SK-N-SH (cell line): ENCODE measurements around the gene RNF149.

Experiments
- CTCF ChIP-seq: fragments of 200-600 bp; sonication (generic); IDR thresholded peaks from 2 replicates; pipeline ENCODE4 v1.6.1; 2017; ENCODE audit warnings: antibody characterized with exemption, mild to moderate bottlenecking, moderate library complexity
- EZH2phosphoT487 ChIP-seq: fragments of 200-600 bp; sonication (generic); IDR thresholded peaks from 2 replicates; pipeline ENCODE4 v1.6.1; 2017; ENCODE audit warnings: low read depth, mixed run types, mild to moderate bottlenecking, antibody characterized with exemption, moderate library complexity, borderline replicate concordance
- JUND ChIP-seq: IDR thresholded peaks from 2 replicates; pipeline ENCODE4 v1.4.0; 2012
- NFIC ChIP-seq: IDR thresholded peaks from 2 replicates; pipeline ENCODE4 v1.4.0; 2012; ENCODE audit warnings: borderline replicate concordance
- NRF1 ChIP-seq: IDR thresholded peaks from 2 replicates; pipeline ENCODE4 v1.6.1; 2012; ENCODE audit warnings: low read depth, mild to moderate bottlenecking, low read length
- POLR2AphosphoS5 ChIP-seq: IDR thresholded peaks from 2 replicates; pipeline ENCODE4 v1.6.1; 2012; ENCODE audit warnings: low read depth, low read length
- RFX5 ChIP-seq: IDR thresholded peaks from 2 replicates; pipeline ENCODE4 v1.6.1; 2012; ENCODE audit warnings: mild to moderate bottlenecking, improper control_type of control experiment, low read length
- SIN3A ChIP-seq: IDR thresholded peaks from 2 replicates; pipeline ENCODE4 v1.6.1; 2012; ENCODE audit warnings: low read depth, mild to moderate bottlenecking, low read length, moderate library complexity, borderline replicate concordance
- SMC3 ChIP-seq: IDR thresholded peaks from 2 replicates; pipeline ENCODE4 v1.6.1; 2012; ENCODE audit warnings: low read depth, low read length, improper control_type of control experiment
- TAF1 ChIP-seq: IDR thresholded peaks from 2 replicates; pipeline ENCODE4 v1.6.1; 2012; ENCODE audit warnings: low read depth, mild to moderate bottlenecking, low read length, moderate library complexity, borderline replicate concordance

DNA sequence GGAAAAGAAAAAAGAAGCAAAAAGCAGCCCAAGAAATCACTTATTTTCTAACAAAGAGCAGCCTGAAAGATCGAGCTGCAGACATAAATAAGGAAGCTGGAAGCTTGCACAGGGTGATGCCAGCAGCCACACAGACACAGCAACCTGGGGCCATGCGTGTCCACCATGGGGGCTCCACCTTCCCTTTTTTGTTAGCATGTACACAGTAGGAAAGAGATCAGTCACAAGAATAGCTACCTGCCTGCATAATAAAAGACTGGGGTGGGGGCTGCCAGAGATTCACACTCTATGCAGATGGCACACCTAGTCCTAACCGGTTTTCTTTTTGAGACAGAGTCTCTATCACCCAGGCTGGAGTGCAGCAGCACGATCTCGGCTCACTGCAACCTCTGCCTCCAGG is 58.7 kb downstream of the RNF149 start:
- TF ChIP-seq TAF1: no peak
- no peak for TF ChIP-seq CTCF
- TF ChIP-seq RFX5: no peak
- no peak for TF ChIP-seq NRF1
- no peak for TF ChIP-seq SIN3A
- TF ChIP-seq SMC3: no peak
- no peak for TF ChIP-seq POLR2AphosphoS5
- no peak for TF ChIP-seq NFIC
- TF ChIP-seq EZH2phosphoT487: no peak
- TF ChIP-seq JUND: no peak
